OCI-LY7 (cell line): ENCODE measurements around the gene KCNIP3.

Experiments
- CTCF ChIP-seq: fragments of 200-600 bp; sonication (generic); conservative IDR thresholded peaks from 2 replicates; pipeline ENCODE4 v1.5.1; 2014; ENCODE audit warnings: mild to moderate bottlenecking, antibody characterized with exemption, low read length, moderate library complexity, mixed read lengths
- EZH2phosphoT487 ChIP-seq: fragments of 200-600 bp; sonication (generic); IDR thresholded peaks from 2 replicates; pipeline ENCODE4 v1.6.1; 2018; ENCODE audit warnings: low read depth, borderline replicate concordance, mild to moderate bottlenecking, mixed run types, antibody characterized with exemption, low read length, moderate library complexity, mixed read lengths

- TF ChIP-seq EZH2phosphoT487 = no peak
- TF ChIP-seq CTCF = no peak
These were observed 104.3 kb downstream of the KCNIP3 start for GRCh38 chr2:95401480-95401879.
